Activated T-helper 17 cell treated with anti-CD3 and anti-CD28 coated beads, Interleukin-2, amount 50 U/mL, for 72 hours (primary cell): Measurements from ENCODE around the gene LRP1B. TPM values are rescaled to one million over a fixed set of nuclear protein-coding genes. Genes with fewer than 3 reads are reported as not detected.

Experiments
- ATAC-seq: fragments of 150-1000 bp; cut with Tn5 transposase; replicated peaks from 2 replicates; pipeline ENCODE4 v1.10.0; 2021; ENCODE audit warnings: mild to moderate bottlenecking, moderate library complexity
- H3K27ac Mint-ChIP-seq: one replicate; pipeline ENCODE4 v1.8.0; 2022; ENCODE audit warnings: mixed read lengths
- H3K27me3 Mint-ChIP-seq: one replicate; pipeline ENCODE4 v1.8.0; 2022; ENCODE audit warnings: mixed read lengths
- H3K36me3 Mint-ChIP-seq: one replicate; pipeline ENCODE4 v1.8.0; 2022; ENCODE audit warnings: low read depth, mild to moderate bottlenecking, mixed read lengths
- H3K4me1 Mint-ChIP-seq: one replicate; pipeline ENCODE4 v1.8.0; 2022; ENCODE audit warnings: mixed read lengths
- H3K4me3 Mint-ChIP-seq: one replicate; pipeline ENCODE4 v1.8.0; 2022; ENCODE audit warnings: mild to moderate bottlenecking, mixed read lengths
- H3K9me3 Mint-ChIP-seq: one replicate; pipeline ENCODE4 v1.8.0; 2022; ENCODE audit warnings: mixed read lengths
- total RNA-seq, 2 donors: library from RNA; stranded (reverse); gene quantifications; one replicate each; pipeline ENCODE4 v1.2.3, GENCODE V29; 2022

The LRP1B gene
- total RNA-seq, 2 donors from 2014 or later, result not detected

- Mint-ChIP-seq H3K27me3 (no peaks in the 10 kb centered on the region), H3K27ac (no peak overlapping the region), H3K4me3 (no peak overlapping the region), H3K36me3 (no peaks in the 10 kb centered on the region), H3K4me1 (no peaks in the 10 kb centered on the region), H3K9me3 (peaks cover 17% of the 10 kb centered on the region)
- ATAC-seq, result no peak
These were observed 1503.7 kb downstream of the LRP1B start for GRCh38 chr2:140627136-140627535.

- Mint-ChIP-seq H3K4me3 (no peak overlapping the region), H3K36me3 (no peaks in the 10 kb centered on the region), H3K9me3 (peaks cover 12% of the 10 kb centered on the region), H3K27me3 (no peaks in the 10 kb centered on the region), H3K27ac (no peak overlapping the region), H3K4me1 (no peaks in the 10 kb centered on the region)
- no peak for ATAC-seq
These were observed 1506.6 kb downstream of the LRP1B start for GRCh38 chr2:140624200-140624599.

GRCh38 chr2:140621583-140622362, 1509.0 kb downstream of the LRP1B start:
- Mint-ChIP-seq H3K27ac (no peak overlapping the region), H3K36me3 (no peaks in the 10 kb centered on the region), H3K4me1 (no peaks in the 10 kb centered on the region), H3K27me3 (no peaks in the 10 kb centered on the region), H3K4me3 (no peak overlapping the region), H3K9me3 (peaks cover 11% of the 10 kb centered on the region)
- no peak for ATAC-seq

GRCh38 chr2:140604788-140605187, 1526.0 kb downstream of the LRP1B start:
- Mint-ChIP-seq H3K27me3 (no peaks in the 10 kb centered on the region), H3K27ac (no peak overlapping the region), H3K9me3 (peaks cover 9% of the 10 kb centered on the region), H3K4me3 (no peak overlapping the region), H3K4me1 (no peaks in the 10 kb centered on the region), H3K36me3 (no peaks in the 10 kb centered on the region)
- ATAC-seq, result no peak

GRCh38 chr2:140604096-140604495, 1526.7 kb downstream of the LRP1B start:
- no peaks in the 10 kb centered on the region for H3K27me3 Mint-ChIP-seq
- ATAC-seq, result no peak
- H3K4me1 Mint-ChIP-seq, result no peaks in the 10 kb centered on the region
- no peak overlapping the region for H3K27ac Mint-ChIP-seq
- no peaks in the 10 kb centered on the region for H3K36me3 Mint-ChIP-seq
- no peak overlapping the region for H3K4me3 Mint-ChIP-seq
- peaks cover 4% of the 10 kb centered on the region for H3K9me3 Mint-ChIP-seq

- H3K27ac Mint-ChIP-seq, result no peak overlapping the region
- no peak overlapping the region for H3K4me3 Mint-ChIP-seq
- no peak for ATAC-seq
- no peaks in the 10 kb centered on the region for H3K36me3 Mint-ChIP-seq
- H3K9me3 Mint-ChIP-seq, result peaks cover 4% of the 10 kb centered on the region
- no peaks in the 10 kb centered on the region for H3K27me3 Mint-ChIP-seq
- H3K4me1 Mint-ChIP-seq, result no peaks in the 10 kb centered on the region
These were observed 1527.4 kb downstream of the LRP1B start for GRCh38 chr2:140603416-140603815.

GRCh38 chr2:140601801-140602200, 1529.0 kb downstream of the LRP1B start:
- no peaks in the 10 kb centered on the region for H3K36me3 Mint-ChIP-seq
- H3K27me3 Mint-ChIP-seq, result no peaks in the 10 kb centered on the region
- H3K27ac Mint-ChIP-seq, result no peak overlapping the region
- peaks cover 4% of the 10 kb centered on the region for H3K9me3 Mint-ChIP-seq
- no peak for ATAC-seq
- H3K4me3 Mint-ChIP-seq, result no peak overlapping the region
- H3K4me1 Mint-ChIP-seq, result no peaks in the 10 kb centered on the region

- Mint-ChIP-seq H3K4me3 (no peak overlapping the region), H3K36me3 (no peaks in the 10 kb centered on the region), H3K27me3 (no peaks in the 10 kb centered on the region), H3K27ac (no peak overlapping the region), H3K4me1 (no peaks in the 10 kb centered on the region), H3K9me3 (peaks cover 6% of the 10 kb centered on the region)
- no peak for ATAC-seq
These were observed 1529.5 kb downstream of the LRP1B start for GRCh38 chr2:140601342-140601741.

GRCh38 chr2:140600116-140600515, 1530.7 kb downstream of the LRP1B start:
- Mint-ChIP-seq H3K9me3 (peaks cover 10% of the 10 kb centered on the region), H3K27me3 (no peaks in the 10 kb centered on the region), H3K4me3 (no peak overlapping the region), H3K4me1 (no peaks in the 10 kb centered on the region), H3K27ac (no peak overlapping the region), H3K36me3 (no peaks in the 10 kb centered on the region)
- ATAC-seq, result no peak

GRCh38 chr2:140597836-140598235, 1533.0 kb downstream of the LRP1B start:
- ATAC-seq, result no peak
- Mint-ChIP-seq H3K4me3 (no peak overlapping the region), H3K27me3 (no peaks in the 10 kb centered on the region), H3K36me3 (no peaks in the 10 kb centered on the region), H3K4me1 (no peaks in the 10 kb centered on the region), H3K27ac (no peak overlapping the region), H3K9me3 (peaks cover 5% of the 10 kb centered on the region)

GRCh38 chr2:140597205-140597604, 1533.6 kb downstream of the LRP1B start:
- Mint-ChIP-seq H3K9me3 (peaks cover 5% of the 10 kb centered on the region), H3K27ac (no peak overlapping the region), H3K4me1 (no peaks in the 10 kb centered on the region), H3K36me3 (no peaks in the 10 kb centered on the region), H3K27me3 (no peaks in the 10 kb centered on the region), H3K4me3 (no peak overlapping the region)
- no peak for ATAC-seq

GRCh38 chr2:140596447-140596846, 1534.4 kb downstream of the LRP1B start:
- Mint-ChIP-seq H3K27ac (no peak overlapping the region), H3K4me1 (no peaks in the 10 kb centered on the region), H3K36me3 (no peaks in the 10 kb centered on the region), H3K9me3 (peaks cover 5% of the 10 kb centered on the region), H3K27me3 (no peaks in the 10 kb centered on the region), H3K4me3 (no peak overlapping the region)
- no peak for ATAC-seq

- Mint-ChIP-seq H3K27ac (no peak overlapping the region), H3K27me3 (no peaks in the 10 kb centered on the region), H3K9me3 (peaks cover 5% of the 10 kb centered on the region), H3K4me3 (no peak overlapping the region), H3K4me1 (no peaks in the 10 kb centered on the region), H3K36me3 (no peaks in the 10 kb centered on the region)
- ATAC-seq, result no peak
These were observed 1535.7 kb downstream of the LRP1B start for GRCh38 chr2:140595107-140595506.

GRCh38 chr2:140593132-140593531, 1537.7 kb downstream of the LRP1B start:
- H3K4me3 Mint-ChIP-seq, result no peak overlapping the region
- H3K4me1 Mint-ChIP-seq, result no peaks in the 10 kb centered on the region
- no peaks in the 10 kb centered on the region for H3K27me3 Mint-ChIP-seq
- no peak overlapping the region for H3K27ac Mint-ChIP-seq
- H3K9me3 Mint-ChIP-seq, result peaks cover 5% of the 10 kb centered on the region
- no peak for ATAC-seq
- H3K36me3 Mint-ChIP-seq, result no peaks in the 10 kb centered on the region

GRCh38 chr2:140589696-140590095, 1541.1 kb downstream of the LRP1B start:
- Mint-ChIP-seq H3K27me3 (no peaks in the 10 kb centered on the region), H3K27ac (no peak overlapping the region), H3K9me3 (peaks cover 12% of the 10 kb centered on the region), H3K4me1 (no peaks in the 10 kb centered on the region), H3K4me3 (no peak overlapping the region), H3K36me3 (no peaks in the 10 kb centered on the region)
- ATAC-seq, result no peak

- Mint-ChIP-seq H3K36me3 (no peaks in the 10 kb centered on the region), H3K9me3 (peaks cover 12% of the 10 kb centered on the region), H3K27ac (no peak overlapping the region), H3K27me3 (no peaks in the 10 kb centered on the region), H3K4me3 (no peak overlapping the region), H3K4me1 (no peaks in the 10 kb centered on the region)
- no peak for ATAC-seq
These were observed 1541.5 kb downstream of the LRP1B start for GRCh38 chr2:140589273-140589672.
